ENCODE results near the gene MRPL51.
"Not testable (repeated sequence)": the region's sequence is repeated elsewhere in the genome, so short reads cannot be mapped to it uniquely, and the experiment has no call there.

Gene MRPL51

DNA sequence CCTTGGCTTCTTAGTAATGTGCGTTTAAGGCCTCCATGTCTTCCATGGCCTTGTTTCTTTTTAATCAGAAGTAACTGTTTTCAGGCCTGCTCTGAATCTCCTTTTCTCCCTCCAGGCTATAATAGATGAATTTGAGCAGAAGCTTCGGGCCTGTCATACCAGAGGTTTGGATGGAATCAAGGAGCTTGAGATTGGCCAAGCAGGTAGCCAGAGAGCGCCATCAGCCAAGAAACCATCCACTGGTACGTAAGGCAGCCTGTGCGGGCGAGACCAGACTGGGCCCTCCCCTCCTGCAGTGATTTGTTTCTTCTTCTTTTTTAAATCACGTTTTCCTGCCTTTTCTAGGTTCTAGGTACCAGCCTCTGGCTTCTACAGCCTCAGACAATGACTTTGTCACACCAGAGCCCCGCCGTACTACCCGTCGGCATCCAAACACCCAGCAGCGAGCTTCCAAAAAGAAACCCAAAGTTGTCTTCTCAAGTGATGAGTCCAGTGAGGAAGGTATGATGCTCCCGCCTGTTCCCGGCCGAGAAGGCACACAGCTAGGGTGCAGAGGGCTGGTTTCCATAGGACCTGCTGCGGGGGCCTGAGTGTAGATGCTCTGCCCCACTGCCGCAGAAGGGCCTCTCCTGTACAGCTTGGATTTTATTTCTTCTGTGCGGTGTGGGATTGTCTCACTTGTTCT is 37.7 kb upstream of the MRPL51 start:
- no peak for DNase-seq

DNA sequence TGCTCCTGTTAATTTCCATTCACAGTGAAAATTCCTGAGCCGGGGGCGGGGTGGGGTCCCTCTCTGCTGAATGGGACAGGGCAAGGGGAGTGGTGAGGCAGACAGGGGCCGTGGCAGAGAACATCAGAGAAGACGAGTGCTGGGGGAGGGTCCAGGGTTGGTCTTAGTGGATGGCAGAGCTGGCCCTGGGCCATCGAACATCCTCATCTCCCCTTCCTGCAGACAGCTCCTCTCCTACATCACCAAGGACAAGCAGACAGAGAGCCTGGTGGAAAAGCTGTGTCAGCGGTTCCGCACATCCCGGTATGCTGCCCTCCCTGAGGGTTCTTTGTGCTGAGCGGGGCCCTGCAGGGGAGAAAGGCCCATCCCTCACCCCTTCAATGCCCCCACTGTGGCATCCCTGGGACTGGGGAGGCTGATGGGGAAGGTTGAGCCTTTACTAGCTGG is 36.3 kb upstream of the MRPL51 start:
- DNase-seq, result no peak

DNA sequence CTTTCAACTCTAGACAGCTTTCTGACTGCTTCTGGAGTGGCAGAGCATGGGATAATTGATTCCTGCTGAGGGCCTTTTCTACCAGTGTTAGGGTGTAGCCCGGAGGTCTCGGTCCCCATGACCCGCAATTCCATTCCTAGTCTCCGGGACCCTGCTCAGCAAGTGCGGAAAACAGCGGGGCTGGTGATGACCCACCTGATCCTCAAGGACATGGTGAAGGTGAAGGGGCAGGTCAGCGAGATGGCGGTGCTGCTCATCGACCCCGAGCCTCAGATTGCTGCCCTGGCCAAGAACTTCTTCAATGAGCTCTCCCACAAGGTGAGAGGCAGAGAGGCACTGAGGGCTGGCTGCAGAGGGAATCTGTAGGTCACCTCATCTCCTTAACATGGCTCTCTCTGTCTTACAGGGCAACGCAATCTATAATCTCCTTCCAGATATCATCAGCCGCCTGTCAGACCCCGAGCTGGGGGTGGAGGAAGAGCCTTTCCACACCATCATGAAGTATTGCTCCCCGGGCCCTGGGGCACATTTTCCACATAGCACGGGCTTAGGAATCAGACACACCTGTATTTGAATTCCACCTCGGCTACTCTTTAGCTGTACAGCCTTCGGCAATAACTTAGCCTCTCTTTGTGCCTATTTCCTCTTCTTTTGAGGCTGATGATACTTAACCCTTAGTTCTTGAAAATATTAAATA is 35.6 kb upstream of the MRPL51 start:
- DNase-seq, result no peak

GRCh38 chr12:6527711-6528110 is 34.6 kb upstream of the MRPL51 start:
- no peak for DNase-seq

GRCh38 chr12:6526766-6527525 is 33.9 kb upstream of the MRPL51 start:
- DNase-seq, result no peak

GRCh38 chr12:6526201-6526600 is 33.1 kb upstream of the MRPL51 start:
- no peak for DNase-seq

DNA sequence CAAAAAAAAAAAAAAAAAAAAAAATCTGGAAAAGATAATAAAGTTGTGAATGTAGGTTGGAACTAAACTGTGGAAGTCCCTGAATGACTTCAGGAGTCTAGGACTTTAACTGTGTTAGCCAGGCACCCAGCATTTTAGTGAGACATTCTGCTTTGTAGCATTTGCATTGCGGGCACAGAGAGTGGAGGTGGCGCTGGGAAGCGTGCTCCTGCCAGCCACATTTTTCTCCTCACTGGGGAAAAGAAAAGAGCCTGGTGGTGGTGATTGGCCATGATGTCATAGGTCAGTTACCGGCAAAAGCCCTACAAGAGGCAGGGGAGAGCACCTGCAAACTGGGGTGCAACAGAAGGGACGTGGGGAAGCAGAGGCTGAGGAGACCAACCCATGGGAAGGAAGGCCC is 31.6 kb upstream of the MRPL51 start:
- no peak for DNase-seq

DNA sequence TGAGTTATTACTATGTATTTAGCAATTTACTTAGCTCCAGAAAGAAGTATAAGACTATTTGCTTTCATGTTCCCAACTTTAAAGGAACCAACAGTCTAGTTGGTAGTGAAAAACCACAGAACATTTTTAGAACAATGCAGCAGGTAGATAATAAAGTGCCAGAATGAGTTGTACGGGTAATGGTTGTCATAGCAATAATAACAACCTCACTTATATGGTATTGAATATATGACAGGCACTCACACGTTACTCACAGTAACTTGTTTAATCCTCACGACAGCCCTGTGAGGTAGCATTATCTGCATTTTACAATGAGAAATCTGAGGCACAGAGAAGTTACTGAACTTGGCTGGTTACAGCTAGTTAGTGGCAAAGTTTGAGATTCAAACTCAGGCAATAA is 30.6 kb upstream of the MRPL51 start:
- no peak for DNase-seq

- no peak for DNase-seq
Measured at GRCh38 chr12:6522193-6522592, 29.1 kb upstream of the MRPL51 start.

DNA sequence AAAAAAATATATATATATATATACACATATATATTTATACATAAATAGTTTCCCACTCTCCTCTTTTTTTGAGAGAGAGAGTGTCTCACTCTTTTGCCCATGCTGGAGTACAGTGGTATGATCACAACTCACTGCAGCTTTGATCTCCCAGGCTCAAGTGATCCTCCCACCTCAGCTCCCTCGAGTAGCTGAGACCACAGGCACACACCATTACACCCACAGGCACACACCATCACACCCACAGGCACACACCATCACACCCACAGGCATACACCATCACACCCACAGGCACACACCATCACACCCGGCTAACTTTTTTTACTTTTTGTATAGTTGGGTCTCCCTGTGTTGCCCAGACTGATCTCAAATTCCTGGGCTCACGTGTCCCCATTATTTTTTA is 27.1 kb upstream of the MRPL51 start:
- DNase-seq, result no peak

- DNase-seq, result no peak
Measured at GRCh38 chr12:6508087-6508486, 15.0 kb upstream of the MRPL51 start.

GRCh38 chr12:6507102-6507998 is 14.3 kb upstream of the MRPL51 start:
- DNase-seq, result no peak

DNA sequence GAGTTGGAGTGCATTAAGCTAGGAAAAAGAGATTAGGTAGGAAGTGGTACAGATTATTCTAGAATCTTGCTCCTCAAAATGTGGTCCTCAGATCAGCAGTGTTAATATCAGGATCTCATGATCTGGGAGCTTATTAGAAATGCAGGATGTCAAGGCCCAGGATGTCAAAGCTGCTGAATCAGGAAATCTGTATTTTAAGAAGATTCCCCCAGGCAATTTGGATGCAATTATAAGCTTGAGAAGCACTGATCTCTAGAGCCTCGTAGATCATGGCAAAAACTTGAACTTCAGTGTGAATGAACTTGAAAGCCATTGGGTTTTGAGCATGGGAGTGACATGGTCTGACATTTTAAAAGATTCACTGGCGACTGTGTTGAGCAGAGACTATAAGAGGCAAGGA is 7.4 kb upstream of the MRPL51 start:
- no peak for DNase-seq

DNA sequence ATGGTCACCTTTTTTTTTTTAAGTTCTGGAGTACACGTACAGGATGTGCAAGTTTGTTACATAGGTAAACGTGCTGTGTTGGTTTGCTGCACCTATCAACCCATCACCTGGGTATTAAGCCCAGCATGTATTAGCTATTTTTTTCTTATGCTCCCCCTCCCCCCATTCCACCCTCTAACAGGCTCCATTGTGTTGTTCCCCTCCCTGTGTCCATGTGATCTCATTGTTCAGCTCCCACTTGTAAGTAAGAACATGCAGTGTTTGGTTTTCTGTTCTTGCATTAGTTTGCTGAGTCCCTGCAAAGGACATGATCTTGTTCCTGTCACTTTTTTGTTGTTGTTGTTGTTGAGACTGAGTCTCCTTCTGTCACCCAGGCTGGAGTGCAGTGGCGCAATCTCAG is 4.2 kb upstream of the MRPL51 start:
- DNase-seq, result not testable (repeated sequence)

- no peak for DNase-seq
Measured at GRCh38 chr12:6494968-6495367, 1.9 kb upstream of the MRPL51 start.

GRCh38 chr12:6494258-6494743 is 1.2 kb upstream of the MRPL51 start:
- DNase-seq, result peak in 1 of 2 experiments; percentile 71

GRCh38 chr12:6493497-6494257 is 615 bp upstream of the MRPL51 start, which contains the start of gene NCAPD2:
Gene NCAPD2, plus strand, starts transcription at chr12:6494102. Its CDS starts 997 bp downstream, at chr12:6495099.
- peak; percentile 96 to 98 for DNase-seq

GRCh38 chr12:6490673-6491072 is 2.4 kb downstream of the MRPL51 start:
- DNase-seq, result not testable (repeated sequence)

GRCh38 chr12:6489449-6489848 is 3.6 kb downstream of the MRPL51 start:
- no peak for DNase-seq

DNA sequence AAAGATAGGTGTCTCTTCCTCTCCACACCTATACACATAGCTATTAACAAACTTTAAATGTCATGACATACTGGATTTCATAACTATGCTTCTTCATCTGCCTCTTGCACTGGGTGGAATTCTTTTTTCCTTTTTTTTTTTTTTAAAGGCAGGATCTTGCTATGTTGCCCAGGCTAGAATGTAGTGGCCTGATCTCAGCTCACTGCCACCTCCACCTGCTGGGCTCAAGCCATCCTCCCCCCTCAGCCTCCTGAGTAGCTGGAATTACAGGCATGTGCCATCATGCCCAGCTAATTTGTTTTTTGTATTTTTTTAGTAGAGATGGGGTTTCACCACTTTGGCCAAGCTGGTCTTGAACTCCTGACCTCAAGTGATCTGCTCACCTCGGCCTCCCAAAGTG is 4.8 kb downstream of the MRPL51 start:
- no peak for DNase-seq

- no peak for DNase-seq
Measured at GRCh38 chr12:6478416-6478815, 14.6 kb downstream of the MRPL51 start.

Measured in SW 1271 (cell line).